GM18517 (cell line): Measurements from ENCODE around the gene LRRC8D.
"Not testable (repeated sequence)": the region's sequence is repeated elsewhere in the genome, so short reads cannot be mapped to it uniquely, and the experiment has no call there.

Experiments
- ATAC-seq: cut with Tn5 transposase; IDR thresholded peaks from one replicate; pipeline ENCODE4 v1.9.1; 2021; ENCODE audit warnings: mild to moderate bottlenecking, moderate library complexity; ENCODE audit not compliant: unreplicated experiment

The LRRC8D gene

GRCh38 chr1:89982846-89983245 lies 162.0 kb downstream of the LRRC8D start:
- ATAC-seq: not testable (repeated sequence)

DNA sequence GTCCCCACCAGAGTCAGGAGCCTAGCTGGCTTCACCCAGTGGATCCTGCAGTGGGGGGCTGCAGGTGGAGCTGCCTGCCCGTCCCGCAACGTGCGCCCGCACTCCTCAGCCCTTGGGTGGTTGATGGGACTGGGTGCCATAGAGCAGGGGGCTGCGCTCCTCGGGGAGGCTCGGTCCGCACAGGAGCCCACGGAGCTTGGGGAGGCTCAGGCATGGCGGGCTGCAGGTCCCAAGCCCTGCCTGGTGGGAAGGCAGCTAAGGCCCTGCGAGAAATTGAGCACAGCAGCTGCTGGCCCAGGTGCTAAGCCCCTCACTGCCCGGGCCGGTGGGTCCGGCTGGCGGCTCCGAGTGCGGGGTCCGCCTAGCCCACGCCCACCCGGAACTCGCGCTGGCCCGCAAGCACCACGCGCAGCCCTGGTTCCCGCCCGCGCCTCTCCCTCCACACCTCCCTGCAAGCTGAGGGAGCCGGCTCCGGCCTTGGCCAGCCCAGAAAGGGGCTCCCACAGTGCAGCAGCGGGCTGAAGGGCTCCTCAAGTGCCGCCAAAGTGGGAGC lies 163.8 kb downstream of the LRRC8D start:
- not testable (repeated sequence) for ATAC-seq

- no peak for ATAC-seq
These were observed 165.2 kb downstream of the LRRC8D start for GRCh38 chr1:89986020-89986419.
